Endodermal cell (in vitro differentiated cells): ENCODE measurements around the gene GANC. TPM values are rescaled to one million over a fixed set of nuclear protein-coding genes. Genes with fewer than 3 reads are reported as not detected.

Experiments
- DNase-seq: peaks from one replicate; pipeline ENCODE4 v3.0.0-alpha.2; 2017
- H3K27ac ChIP-seq: 2 replicates; pipeline ENCODE4 v1.5.1; 2013; ENCODE audit warnings: mild to moderate bottlenecking, low read depth, low read length, moderate library complexity
- H3K27me3 ChIP-seq: 2 replicates; pipeline ENCODE4 v1.6.1; 2013; ENCODE audit warnings: mild to moderate bottlenecking, low read length, moderate library complexity; ENCODE audit not compliant: insufficient read depth, control insufficient read depth, poor library complexity, severe bottlenecking
- H3K36me3 ChIP-seq: 2 replicates; pipeline ENCODE4 v1.7.0; 2013; ENCODE audit warnings: mild to moderate bottlenecking, low read length, moderate library complexity; ENCODE audit not compliant: control insufficient read depth, insufficient read depth
- H3K4me1 ChIP-seq: one replicate; pipeline ENCODE4 v1.7.0; 2013; ENCODE audit warnings: low read length; ENCODE audit not compliant: control insufficient read depth, insufficient read depth
- H3K4me3 ChIP-seq: 2 replicates; pipeline ENCODE4 v1.5.1; 2013; ENCODE audit warnings: mild to moderate bottlenecking, low read length, moderate library complexity
- H3K9ac ChIP-seq: 2 replicates; pipeline ENCODE4 v1.6.1; 2013; ENCODE audit warnings: mild to moderate bottlenecking, low read length, moderate library complexity; ENCODE audit not compliant: poor library complexity, severe bottlenecking; ENCODE audit errors: extremely low read depth
- H3K9me3 ChIP-seq: 2 replicates; pipeline ENCODE4 v1.6.1; 2013; ENCODE audit warnings: mild to moderate bottlenecking, low read length, moderate library complexity; ENCODE audit not compliant: control insufficient read depth
- H3K27ac Mint-ChIP-seq: 2 replicates; pipeline ENCODE4 v1.8.0; 2020; ENCODE audit warnings: mixed read lengths
- H3K27me3 Mint-ChIP-seq: 2 replicates; pipeline ENCODE4 v1.8.0; 2021; ENCODE audit warnings: mild to moderate bottlenecking, mixed read lengths; ENCODE audit not compliant: insufficient read depth
- H3K36me3 Mint-ChIP-seq: 2 replicates; pipeline ENCODE4 v1.8.0; 2020; ENCODE audit warnings: low read depth, mixed read lengths
- H3K4me1 Mint-ChIP-seq: 2 replicates; pipeline ENCODE4 v1.8.0; 2020; ENCODE audit warnings: mixed read lengths
- H3K4me3 Mint-ChIP-seq: 2 replicates; pipeline ENCODE4 v1.8.0; 2020; ENCODE audit warnings: mild to moderate bottlenecking, moderate library complexity, mixed read lengths
- H3K9me3 Mint-ChIP-seq: 2 replicates; pipeline ENCODE4 v1.8.0; 2020; ENCODE audit warnings: mild to moderate bottlenecking, mixed read lengths
- CTCF ChIP-seq: fragments of 200-600 bp; sonication (generic); conservative IDR thresholded peaks from 2 replicates; pipeline ENCODE4 v1.5.0; 2021; ENCODE audit warnings: antibody characterized with exemption, mild to moderate bottlenecking
- WGBS, 2 experiments: methylation state at CpG; one replicate each; pipeline versions ENCODE4 v1.1.5 to v1.1.7; 2013; ENCODE audit warnings: missing lambda C conversion rate in 2 of 2, mixed read lengths in 1 of 2; ENCODE audit not compliant: insufficient coverage in 1 of 2, insufficient read length in 1 of 2; 5-methylcytosine and 5-hydroxymethylcytosine counted together
- total RNA-seq, 2 donors: library from RNA; stranded (reverse); fragmentation: NEBNext Ultra II Directional in 1 of 2; extraction: Animal tissue kit (Norgen Biotek cat#: 25700) in 1 of 2; gene quantifications; 2 replicates in 1 of 2; 3 replicates in 1 of 2; pipeline ENCODE4 v1.2.1, GENCODE V29; 2021

The GANC gene
- total RNA-seq, 2 donors from 2014 or later = 13.8 to 17.1 TPM

GRCh38 chr15:42387603-42388002 is 114.6 kb downstream of the GANC start:
- H3K27ac Mint-ChIP-seq = no peak overlapping the region
- H3K9me3 ChIP-seq = no peaks in the 10 kb centered on the region
- no peak overlapping the region for H3K4me3 Mint-ChIP-seq
- no peaks in the 10 kb centered on the region for H3K36me3 ChIP-seq
- WGBS, 2 experiments = 94 to 96% methylated on average over 7 to 8 of the region's 8 CpGs
- H3K9me3 Mint-ChIP-seq = no peaks in the 10 kb centered on the region
- no peak overlapping the region for H3K4me3 ChIP-seq
- no peak overlapping the region for H3K9ac ChIP-seq
- no peak overlapping the region for H3K27ac ChIP-seq
- no peaks in the 10 kb centered on the region for H3K4me1 ChIP-seq
- TF ChIP-seq CTCF = no peak
- H3K27me3 Mint-ChIP-seq = no peaks in the 10 kb centered on the region
- H3K27me3 ChIP-seq = no peaks in the 10 kb centered on the region
- no peaks in the 10 kb centered on the region for H3K36me3 Mint-ChIP-seq
- no peak for DNase-seq
- H3K4me1 Mint-ChIP-seq = peaks cover 12% of the 10 kb centered on the region

DNA sequence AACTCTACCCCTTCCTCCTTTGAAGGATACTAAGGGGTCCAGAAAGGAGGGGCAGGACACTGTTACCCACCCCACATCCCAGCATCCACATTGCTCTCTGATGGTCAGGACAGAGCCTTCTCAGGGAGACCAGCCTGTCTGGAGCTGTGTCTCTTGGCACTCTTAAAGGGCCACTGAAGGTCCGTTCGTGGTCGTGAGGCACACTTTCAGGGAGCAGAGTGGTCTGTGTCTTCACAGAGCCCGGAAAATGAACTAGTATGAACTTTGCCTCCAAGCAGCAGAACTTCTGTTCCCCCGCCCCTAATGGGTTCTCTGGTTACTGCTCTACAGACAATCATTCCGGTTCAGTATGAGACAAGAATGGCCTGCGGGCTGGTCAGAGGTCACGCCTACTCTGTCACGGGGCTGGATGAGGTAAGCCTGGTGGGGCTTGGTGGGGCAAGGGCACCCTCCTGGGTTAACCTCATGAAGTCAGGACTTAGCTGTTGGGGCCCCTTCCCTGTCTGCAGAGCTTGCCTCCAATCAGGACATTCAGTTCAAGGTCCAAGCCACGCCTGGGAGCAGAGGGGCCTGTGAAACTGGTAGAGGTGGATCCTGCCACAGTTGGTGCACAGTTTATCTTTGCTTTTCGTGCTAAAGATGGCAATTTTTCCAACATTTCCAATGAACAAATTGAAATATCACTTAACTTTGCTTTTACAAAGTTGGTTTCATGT is 119.5 kb downstream of the GANC start:
- DNase-seq = no peak
- H3K27me3 ChIP-seq = no peaks in the 10 kb centered on the region
- no peaks in the 10 kb centered on the region for H3K27me3 Mint-ChIP-seq
- H3K4me1 Mint-ChIP-seq = peaks cover 4% of the 10 kb centered on the region
- H3K4me3 Mint-ChIP-seq = no peak overlapping the region
- H3K27ac ChIP-seq = no peak overlapping the region
- no peaks in the 10 kb centered on the region for H3K9me3 ChIP-seq
- no peak overlapping the region for H3K4me3 ChIP-seq
- peak overlapping the region; percentile 35 for H3K27ac Mint-ChIP-seq
- 90 to 94% methylated on average over 11 of the region's 11 CpGs for WGBS, 2 experiments
- no peak for TF ChIP-seq CTCF
- no peak overlapping the region for H3K9ac ChIP-seq
- no peaks in the 10 kb centered on the region for H3K36me3 Mint-ChIP-seq
- H3K36me3 ChIP-seq = no peaks in the 10 kb centered on the region
- H3K4me1 ChIP-seq = no peaks in the 10 kb centered on the region
- H3K9me3 Mint-ChIP-seq = no peaks in the 10 kb centered on the region

DNA sequence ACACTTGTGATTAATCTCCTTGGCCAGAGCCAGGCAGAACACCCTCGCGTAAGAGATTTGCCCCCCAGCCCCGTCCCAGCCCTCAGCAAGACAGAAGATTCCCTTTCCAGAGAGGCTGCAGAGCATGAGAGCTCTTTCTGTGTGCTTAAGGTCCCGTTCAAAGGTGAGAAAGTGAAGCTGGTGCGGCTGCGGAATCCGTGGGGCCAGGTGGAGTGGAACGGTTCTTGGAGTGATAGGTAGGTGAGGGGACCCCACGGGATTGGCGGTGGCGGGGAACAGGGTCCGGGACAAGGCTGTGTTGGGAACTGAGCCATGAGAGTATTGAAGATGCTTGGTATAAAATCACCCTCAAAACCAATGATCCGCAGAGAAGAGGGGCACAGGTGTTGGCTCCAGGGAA is 121.1 kb downstream of the GANC start:
- 96 to 98% methylated on average over 6 to 13 of the region's 13 CpGs for WGBS, 2 experiments

More for the DNA sequence above, 121.1 kb downstream of the GANC start:
- Histone ChIP-seq H3K9ac (no peak overlapping the region), H3K9me3 (no peaks in the 10 kb centered on the region), H3K27me3 (no peaks in the 10 kb centered on the region), H3K27ac (no peak overlapping the region), H3K36me3 (no peaks in the 10 kb centered on the region), H3K4me1 (no peaks in the 10 kb centered on the region), H3K4me3 (no peak overlapping the region)
- DNase-seq = no peak
- H3K4me1 Mint-ChIP-seq = no peaks in the 10 kb centered on the region
- no peaks in the 10 kb centered on the region for H3K9me3 Mint-ChIP-seq
- no peak overlapping the region for H3K27ac Mint-ChIP-seq
- no peaks in the 10 kb centered on the region for H3K27me3 Mint-ChIP-seq
- no peaks in the 10 kb centered on the region for H3K36me3 Mint-ChIP-seq
- no peak overlapping the region for H3K4me3 Mint-ChIP-seq
- TF ChIP-seq CTCF = no peak
